ENCODE data around the gene PAM. TPM values are rescaled to one million over a fixed set of nuclear protein-coding genes. Genes with fewer than 3 reads are reported as not detected.

The PAM gene
- total RNA-seq, 1 donor from 2014 or later: 85.6 TPM

GRCh38 chr5:102946414-102946813 is 191.3 kb downstream of the PAM start:
- H3K36me3 Mint-ChIP-seq (ENCODE audit: low read depth): peaks cover 3% of the 10 kb centered on the region
- H3K4me3 Mint-ChIP-seq: no peak overlapping the region
- no peaks in the 10 kb centered on the region for H3K27me3 Mint-ChIP-seq (ENCODE audit: low read depth)
- no peak for DNase-seq (ENCODE audit: low read depth, low spot score)
- H3K4me1 Mint-ChIP-seq: no peaks in the 10 kb centered on the region
- TF ChIP-seq CTCF (conservative IDR thresholded peaks at IDR 0.05): no peak
- H3K9me3 Mint-ChIP-seq: no peaks in the 10 kb centered on the region
- H3K27ac Mint-ChIP-seq (ENCODE audit: unreplicated experiment): no peak overlapping the region

GRCh38 chr5:102946971-102947370 is 191.9 kb downstream of the PAM start:
- Mint-ChIP-seq H3K27ac (ENCODE audit: unreplicated experiment) (no peak overlapping the region), H3K36me3 (ENCODE audit: low read depth) (peaks cover 4% of the 10 kb centered on the region), H3K4me1 (no peaks in the 10 kb centered on the region), H3K4me3 (no peak overlapping the region), H3K9me3 (no peaks in the 10 kb centered on the region), H3K27me3 (ENCODE audit: low read depth) (no peaks in the 10 kb centered on the region)
- DNase-seq (ENCODE audit: low read depth, low spot score): no peak
- no peak for TF ChIP-seq CTCF (conservative IDR thresholded peaks at IDR 0.05)

- no peak for TF ChIP-seq CTCF (conservative IDR thresholded peaks at IDR 0.05)
- no peaks in the 10 kb centered on the region for H3K27me3 Mint-ChIP-seq (ENCODE audit: low read depth)
- H3K9me3 Mint-ChIP-seq: no peaks in the 10 kb centered on the region
- no peak overlapping the region for H3K27ac Mint-ChIP-seq (ENCODE audit: unreplicated experiment)
- peaks cover 5% of the 10 kb centered on the region for H3K4me1 Mint-ChIP-seq
- peaks cover 7% of the 10 kb centered on the region for H3K36me3 Mint-ChIP-seq (ENCODE audit: low read depth)
- H3K4me3 Mint-ChIP-seq: no peak overlapping the region
- no peak for DNase-seq (ENCODE audit: low read depth, low spot score)
These were observed 200.4 kb downstream of the PAM start for GRCh38 chr5:102955488-102955887.

GRCh38 chr5:102956599-102956998 is 201.5 kb downstream of the PAM start:
- no peak for DNase-seq (ENCODE audit: low read depth, low spot score)
- H3K9me3 Mint-ChIP-seq: no peaks in the 10 kb centered on the region
- H3K27me3 Mint-ChIP-seq (ENCODE audit: low read depth): no peaks in the 10 kb centered on the region
- H3K27ac Mint-ChIP-seq (ENCODE audit: unreplicated experiment): no peak overlapping the region
- TF ChIP-seq CTCF (conservative IDR thresholded peaks at IDR 0.05): no peak
- H3K4me3 Mint-ChIP-seq: no peak overlapping the region
- peaks cover 5% of the 10 kb centered on the region for H3K4me1 Mint-ChIP-seq
- peaks cover 7% of the 10 kb centered on the region for H3K36me3 Mint-ChIP-seq (ENCODE audit: low read depth)

GRCh38 chr5:102957141-102957540 is 202.0 kb downstream of the PAM start:
- no peaks in the 10 kb centered on the region for H3K9me3 Mint-ChIP-seq
- no peak for DNase-seq (ENCODE audit: low read depth, low spot score)
- no peak overlapping the region for H3K4me3 Mint-ChIP-seq
- no peak for TF ChIP-seq CTCF (conservative IDR thresholded peaks at IDR 0.05)
- H3K36me3 Mint-ChIP-seq (ENCODE audit: low read depth): peaks cover 5% of the 10 kb centered on the region
- no peaks in the 10 kb centered on the region for H3K27me3 Mint-ChIP-seq (ENCODE audit: low read depth)
- H3K27ac Mint-ChIP-seq (ENCODE audit: unreplicated experiment): no peak overlapping the region
- peaks cover 5% of the 10 kb centered on the region for H3K4me1 Mint-ChIP-seq
